Muscle layer of duodenum (tissue), 2 donors: ENCODE results near the gene AKNA.

Experiments used
- H3K27ac ChIP-seq: one replicate; pipeline ENCODE4 v1.7.0; 2013; ENCODE audit warnings: mild to moderate bottlenecking, low read length
- H3K27me3 ChIP-seq: one replicate; pipeline ENCODE4 v1.7.0; 2013; ENCODE audit warnings: low read depth, mild to moderate bottlenecking, control low read depth, low read length
- H3K36me3 ChIP-seq, 2 donors: one replicate each; pipeline ENCODE4 v1.7.0; 2013; ENCODE audit warnings: low read length in 2 of 2, control low read depth in 1 of 2, mild to moderate bottlenecking in 1 of 2; ENCODE audit not compliant: insufficient read depth in 2 of 2, control insufficient read depth in 1 of 2
- H3K4me1 ChIP-seq, 2 donors: one replicate each; pipeline ENCODE4 v1.7.0; 2013; ENCODE audit warnings: low read length in 2 of 2, mild to moderate bottlenecking in 2 of 2, control low read depth in 1 of 2, moderate library complexity in 1 of 2; ENCODE audit not compliant: insufficient read depth in 2 of 2, control insufficient read depth in 1 of 2
- H3K4me3 ChIP-seq, 2 donors: one replicate each; pipeline ENCODE4 v1.7.0; 2013; ENCODE audit warnings: low read length in 2 of 2, low read depth in 1 of 2, mild to moderate bottlenecking in 1 of 2
- H3K9me3 ChIP-seq, 2 donors: one replicate each; pipeline ENCODE4 v1.7.0; 2013; ENCODE audit warnings: low read length in 2 of 2, control low read depth in 1 of 2, mild to moderate bottlenecking in 1 of 2; ENCODE audit not compliant: control insufficient read depth in 1 of 2
- donor health status: healthy.

The AKNA gene

DNA sequence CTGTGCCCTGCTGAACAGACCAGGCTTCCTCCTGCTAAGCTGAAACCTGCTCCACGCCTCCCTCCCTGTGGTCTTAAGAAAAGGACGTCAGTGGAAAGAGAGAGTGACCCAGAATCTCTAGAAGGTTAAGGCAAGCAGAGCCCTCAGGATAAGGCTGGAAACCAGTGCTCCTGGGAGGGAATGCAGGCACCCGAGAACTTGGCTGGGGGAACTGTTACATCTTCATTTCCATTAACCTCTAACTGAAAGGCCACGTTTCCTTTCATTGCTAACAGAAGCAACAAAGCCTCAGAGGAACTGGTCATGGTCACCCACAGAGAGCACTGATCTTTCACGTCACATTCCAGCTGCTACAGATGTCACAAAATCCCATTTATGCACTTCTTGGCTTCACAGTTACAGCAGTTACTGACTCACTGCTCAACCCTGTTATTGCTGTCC lies 26.1 kb upstream of the AKNA start:
- Histone ChIP-seq H3K36me3 (peaks cover 5 to 9% of the 10 kb centered on the region in 2 donors), H3K27ac (no peak overlapping the region), H3K27me3 (no peaks in the 10 kb centered on the region), H3K4me3 (no peak overlapping the region), H3K4me1 (peaks cover 0 to 14% of the 10 kb centered on the region in 2 donors), H3K9me3 (no peaks in the 10 kb centered on the region)

DNA sequence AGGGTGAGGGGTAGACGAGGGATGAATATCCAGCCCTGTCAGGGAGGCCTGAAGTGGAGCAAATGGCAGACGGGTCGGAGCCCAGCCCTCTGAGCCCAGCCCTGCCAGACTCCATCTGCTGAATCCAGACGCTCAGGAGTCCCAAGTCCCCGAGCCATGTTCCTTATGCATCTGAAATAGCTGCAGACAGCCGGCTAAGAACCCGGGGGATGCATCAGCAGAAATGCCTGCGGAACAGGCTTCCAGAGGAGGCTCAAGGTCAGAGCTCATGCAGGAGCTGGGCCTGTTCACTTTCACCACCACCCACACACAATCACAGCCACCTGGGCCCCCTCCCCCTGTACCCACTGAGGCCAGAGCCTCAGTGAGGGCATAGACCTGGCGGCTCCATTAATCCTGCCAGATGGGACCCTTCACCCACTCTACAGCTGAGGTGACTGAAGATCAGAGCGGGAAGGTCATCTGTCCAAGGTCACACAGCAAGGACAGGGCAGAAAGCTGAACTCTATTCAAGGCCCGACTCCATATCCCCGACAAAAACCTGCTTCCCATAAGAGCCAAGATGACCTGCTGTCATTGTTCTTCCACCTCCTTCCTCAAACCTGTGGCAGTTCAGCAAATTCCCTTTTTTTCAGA lies 24.4 kb upstream of the AKNA start:
- no peaks in the 10 kb centered on the region for H3K36me3 ChIP-seq
- peaks cover 0 to 14% of the 10 kb centered on the region in 2 donors for H3K4me1 ChIP-seq
- no peak overlapping the region for H3K4me3 ChIP-seq
- no peak overlapping the region for H3K27ac ChIP-seq
- H3K27me3 ChIP-seq = no peaks in the 10 kb centered on the region
- no peaks in the 10 kb centered on the region for H3K9me3 ChIP-seq

DNA sequence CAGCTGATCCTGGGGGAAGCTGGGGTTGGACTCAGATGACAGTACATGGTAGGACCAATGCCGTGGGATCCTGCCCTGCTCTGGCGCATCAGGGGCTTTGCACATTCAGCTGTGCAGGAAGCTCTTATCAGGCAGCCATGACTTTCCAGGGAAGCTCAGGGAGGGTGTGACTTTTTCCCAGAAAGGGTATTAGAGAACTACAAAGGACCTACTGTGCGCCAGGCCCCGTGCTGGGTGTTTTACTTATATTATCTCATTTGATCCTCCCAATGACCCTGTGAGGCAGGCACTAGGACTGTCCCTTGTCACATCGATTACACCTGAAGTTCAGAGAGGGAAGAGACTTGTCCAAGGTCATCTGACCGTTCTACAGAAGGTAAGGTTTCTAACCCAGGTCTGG lies 23.7 kb upstream of the AKNA start:
- Histone ChIP-seq H3K27me3 (no peaks in the 10 kb centered on the region), H3K4me3 (no peak overlapping the region)

DNA sequence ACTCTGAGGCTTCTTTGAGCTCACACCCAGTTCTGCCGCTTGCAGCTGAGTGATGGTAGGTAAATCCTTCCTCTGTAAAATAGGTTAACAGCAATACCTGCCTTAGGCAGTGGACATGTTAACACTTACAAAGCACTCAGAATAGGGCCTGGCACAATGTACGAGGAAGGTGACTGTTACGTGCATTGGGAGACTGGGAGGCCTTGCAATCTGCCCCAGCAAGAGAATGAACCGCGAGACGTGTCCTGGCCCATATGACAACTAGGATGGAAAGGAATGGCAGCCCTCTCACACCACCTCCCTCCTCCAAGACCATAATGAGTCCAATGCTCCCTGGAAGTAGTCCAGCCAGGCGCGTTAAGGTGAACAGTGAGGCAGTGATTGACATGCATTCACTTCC lies 23.1 kb upstream of the AKNA start:
- peaks cover 0 to 14% of the 10 kb centered on the region in 2 donors for H3K4me1 ChIP-seq
- H3K9me3 ChIP-seq = no peaks in the 10 kb centered on the region
- peaks cover 0 to 9% of the 10 kb centered on the region in 2 donors for H3K36me3 ChIP-seq
- H3K4me3 ChIP-seq = no peak overlapping the region
- H3K27me3 ChIP-seq = no peaks in the 10 kb centered on the region
- H3K27ac ChIP-seq = no peak overlapping the region

More for the DNA sequence above, 23.7 kb upstream of the AKNA start:
- no peak overlapping the region for H3K27ac ChIP-seq
- H3K9me3 ChIP-seq = no peaks in the 10 kb centered on the region
- peaks cover 0 to 14% of the 10 kb centered on the region in 2 donors for H3K4me1 ChIP-seq
- H3K36me3 ChIP-seq = peaks cover 0 to 7% of the 10 kb centered on the region in 2 donors

DNA sequence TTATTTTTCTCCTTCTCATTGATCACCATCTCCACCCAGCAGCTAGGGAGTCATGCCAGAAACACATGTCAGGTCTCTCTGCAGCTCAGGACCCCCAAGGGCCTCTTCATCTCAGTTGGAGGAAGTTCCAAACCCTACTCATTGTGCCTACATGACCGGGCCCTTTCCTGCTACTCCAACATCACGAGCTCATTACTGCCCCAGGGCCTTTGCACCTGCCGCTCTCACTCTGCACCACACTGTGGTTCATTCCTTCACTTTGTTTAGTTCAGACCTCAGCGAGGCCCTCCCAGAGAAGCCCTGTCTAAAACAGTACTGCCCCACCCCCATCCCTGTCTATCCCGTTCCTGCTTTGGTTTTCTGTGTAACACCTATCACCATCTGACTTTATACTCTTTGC lies 22.1 kb upstream of the AKNA start:
- Histone ChIP-seq H3K4me3 (no peak overlapping the region), H3K36me3 (peaks cover 0 to 9% of the 10 kb centered on the region in 2 donors), H3K27me3 (no peaks in the 10 kb centered on the region), H3K4me1 (peaks cover 0 to 17% of the 10 kb centered on the region in 2 donors), H3K9me3 (no peaks in the 10 kb centered on the region), H3K27ac (no peak overlapping the region)

DNA sequence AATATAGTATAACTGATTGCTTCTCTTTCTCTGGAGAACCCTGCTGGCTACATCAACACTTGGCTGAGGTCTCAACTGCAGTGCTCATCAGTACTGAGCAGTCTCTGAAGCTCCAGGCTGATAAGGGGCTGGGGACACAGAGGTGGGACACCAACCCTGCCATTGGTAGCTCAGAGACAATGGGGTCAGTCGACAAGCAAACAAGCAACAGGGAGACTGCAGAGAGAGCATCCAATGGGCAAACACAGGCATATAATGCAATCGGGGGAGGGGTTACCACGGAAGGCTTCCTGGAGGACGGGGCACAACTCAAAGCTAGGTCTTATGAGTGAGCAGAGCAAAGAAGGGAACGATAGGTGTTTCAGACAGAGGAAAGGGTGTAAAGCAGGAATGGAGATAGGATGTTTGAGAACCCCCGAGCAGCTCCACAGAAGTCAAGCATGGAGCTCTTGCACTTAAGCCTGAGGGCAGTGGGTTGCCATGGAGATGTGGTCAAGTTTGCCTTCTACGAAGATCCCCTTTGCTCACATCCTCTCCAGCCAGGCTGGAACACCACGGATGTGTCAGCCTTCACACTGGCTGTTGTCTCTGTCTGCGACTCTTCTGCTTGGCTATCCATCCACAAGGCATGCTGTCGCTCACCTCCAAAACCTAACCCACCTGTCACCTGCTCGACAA lies 21.5 kb upstream of the AKNA start:
- no peaks in the 10 kb centered on the region for H3K9me3 ChIP-seq
- H3K36me3 ChIP-seq = peaks cover 0 to 9% of the 10 kb centered on the region in 2 donors
- H3K4me1 ChIP-seq = peaks cover 0 to 12% of the 10 kb centered on the region in 2 donors
- H3K4me3 ChIP-seq = no peak overlapping the region
- H3K27ac ChIP-seq = no peak overlapping the region
- H3K27me3 ChIP-seq = no peaks in the 10 kb centered on the region

DNA sequence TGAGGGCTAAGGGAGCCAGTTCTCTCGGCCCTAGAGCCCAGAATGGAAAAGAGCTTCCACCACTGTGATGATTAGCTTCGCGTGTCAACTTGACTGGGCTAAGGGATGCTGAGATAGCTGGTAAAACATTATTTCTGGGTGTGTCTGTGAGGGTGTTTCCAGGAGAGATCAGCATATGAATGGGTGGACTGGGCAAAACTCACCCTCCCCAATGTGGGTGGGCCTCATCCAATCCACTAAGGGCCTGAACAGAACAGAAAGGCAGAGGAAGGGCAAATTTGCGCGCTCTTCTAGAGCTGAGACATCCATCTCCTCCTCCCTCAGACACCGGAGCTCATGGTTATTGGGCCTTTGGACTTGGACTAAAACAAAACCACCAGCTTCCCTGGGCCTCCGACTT lies 20.9 kb upstream of the AKNA start:
- Histone ChIP-seq H3K36me3 (peaks cover 0 to 12% of the 10 kb centered on the region in 2 donors), H3K27ac (no peak overlapping the region), H3K4me3 (no peak overlapping the region), H3K4me1 (peaks cover 0 to 6% of the 10 kb centered on the region in 2 donors), H3K9me3 (no peaks in the 10 kb centered on the region), H3K27me3 (no peaks in the 10 kb centered on the region)

DNA sequence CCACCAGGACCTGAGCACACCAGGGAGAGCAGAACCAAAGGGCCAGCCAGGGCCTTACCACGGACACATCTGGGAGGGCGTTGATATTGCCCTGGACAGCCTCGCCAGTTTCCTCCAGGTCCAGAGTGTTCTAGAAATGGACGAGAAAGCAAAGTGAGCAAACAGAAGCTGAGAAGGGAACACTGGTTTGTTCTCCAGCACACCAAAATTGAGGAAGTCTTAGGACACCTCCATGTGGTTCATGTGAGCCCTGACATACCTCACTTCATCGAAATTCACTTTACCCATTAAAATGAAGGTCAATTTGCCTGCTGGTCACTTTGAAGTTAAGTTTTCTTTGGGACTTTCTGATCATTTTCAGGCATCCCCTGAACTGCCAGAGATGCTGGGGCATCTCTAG lies 20.1 kb upstream of the AKNA start:
- H3K4me3 ChIP-seq = no peak overlapping the region
- no peaks in the 10 kb centered on the region for H3K9me3 ChIP-seq
- no peaks in the 10 kb centered on the region for H3K27me3 ChIP-seq
- H3K36me3 ChIP-seq = peaks cover 1 to 20% of the 10 kb centered on the region in 2 donors
- peaks cover 0 to 3% of the 10 kb centered on the region in 2 donors for H3K4me1 ChIP-seq
- H3K27ac ChIP-seq = no peak overlapping the region

DNA sequence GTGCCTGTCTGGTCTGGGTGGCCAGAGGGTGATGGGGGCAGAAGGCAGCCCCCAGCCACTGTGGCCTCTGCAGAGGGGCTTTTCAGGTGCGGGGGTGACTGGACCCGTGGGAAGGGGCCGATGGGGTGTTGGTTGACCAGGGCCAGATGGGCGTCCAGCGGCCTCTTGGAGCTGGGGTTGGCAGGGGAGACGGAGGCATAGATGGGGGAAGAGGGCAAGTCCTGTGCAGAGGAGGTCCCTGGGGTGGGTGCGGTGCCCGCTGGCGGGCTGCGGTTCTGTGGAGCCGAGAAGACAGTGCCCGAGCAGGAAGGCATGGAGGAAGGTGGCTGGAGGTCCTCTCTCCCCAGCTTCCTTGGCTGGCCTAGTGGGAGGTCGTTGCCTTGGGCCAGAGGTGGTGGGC lies 18.7 kb upstream of the AKNA start:
- H3K9me3 ChIP-seq = no peaks in the 10 kb centered on the region
- H3K27ac ChIP-seq = no peak overlapping the region
- H3K4me3 ChIP-seq = no peak overlapping the region
- no peaks in the 10 kb centered on the region for H3K27me3 ChIP-seq
- H3K36me3 ChIP-seq = peaks cover 7 to 30% of the 10 kb centered on the region in 2 donors
- peaks cover 0 to 3% of the 10 kb centered on the region in 2 donors for H3K4me1 ChIP-seq

DNA sequence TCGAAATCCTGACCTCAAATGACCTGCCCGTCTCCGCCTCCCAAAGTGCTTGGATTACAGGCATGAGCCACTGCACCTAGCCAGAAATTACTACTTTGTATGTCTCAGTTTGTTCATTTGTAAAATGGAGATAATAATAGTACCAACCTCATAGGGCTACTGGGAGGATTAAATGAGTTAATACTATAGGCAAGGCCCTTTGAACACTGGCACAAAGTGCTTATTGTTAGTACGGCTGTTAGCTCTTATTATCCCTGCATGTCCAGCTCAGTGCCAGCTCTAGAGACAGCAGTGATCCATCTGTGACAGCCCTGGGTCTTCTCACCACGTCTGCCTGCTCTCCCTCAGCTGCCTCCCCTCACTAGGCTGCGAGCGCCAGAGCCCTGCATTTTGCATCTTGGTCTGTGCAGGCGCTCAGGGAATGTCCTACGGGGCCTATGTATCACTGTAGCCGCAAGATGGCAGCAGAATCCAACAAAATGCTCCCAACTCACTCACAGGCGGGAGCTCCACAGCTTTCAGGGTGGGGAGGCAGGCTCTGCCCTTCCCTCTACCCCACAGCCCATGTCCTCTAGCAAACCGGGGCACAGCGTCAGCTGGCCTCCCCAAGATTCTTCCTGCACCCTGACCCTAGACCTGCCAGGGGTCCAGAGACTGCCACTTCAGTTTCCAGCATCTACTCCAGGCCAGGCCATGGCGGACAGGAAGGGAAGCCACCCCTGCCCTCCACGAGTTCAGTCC lies 17.7 kb upstream of the AKNA start:
- no peaks in the 10 kb centered on the region for H3K9me3 ChIP-seq
- peaks cover 7 to 30% of the 10 kb centered on the region in 2 donors for H3K36me3 ChIP-seq
- no peak overlapping the region for H3K4me3 ChIP-seq
- peaks cover 0 to 3% of the 10 kb centered on the region in 2 donors for H3K4me1 ChIP-seq
- no peak overlapping the region for H3K27ac ChIP-seq
- H3K27me3 ChIP-seq = no peaks in the 10 kb centered on the region

DNA sequence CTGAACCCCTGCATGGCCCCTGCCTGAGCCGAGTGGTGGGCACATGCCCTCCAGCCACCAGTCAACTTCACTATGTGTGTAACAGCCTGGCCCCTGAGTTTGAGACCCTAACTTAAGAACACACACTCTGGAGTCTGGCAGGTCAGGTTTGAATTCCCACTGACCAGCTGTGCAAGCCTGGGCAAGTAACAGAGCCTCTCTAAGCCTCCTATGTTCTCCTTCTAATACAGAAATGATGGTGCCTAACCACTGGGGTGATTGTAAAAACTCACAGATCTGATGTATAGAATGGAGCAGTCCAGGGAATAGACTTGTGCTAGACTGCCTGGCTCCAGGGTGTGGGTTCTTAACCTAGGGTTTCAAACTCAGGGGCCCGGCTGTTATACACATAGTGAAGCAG lies 16.7 kb upstream of the AKNA start:
- H3K36me3 ChIP-seq = peaks cover 7 to 30% of the 10 kb centered on the region in 2 donors
- no peaks in the 10 kb centered on the region for H3K9me3 ChIP-seq
- no peak overlapping the region for H3K27ac ChIP-seq
- H3K4me3 ChIP-seq = no peak overlapping the region
- no peaks in the 10 kb centered on the region for H3K27me3 ChIP-seq
- H3K4me1 ChIP-seq = peaks cover 0 to 3% of the 10 kb centered on the region in 2 donors
